WERI-Rb-1 (cell line): ENCODE data around the gene ATP6V1A.

Experiments
- DNase-seq: peaks from one replicate; pipeline ENCODE4 v3.0.0-alpha.2; 2020
- H3K27ac ChIP-seq: fragments of 250-450 bp; sonication (Bioruptor Pico); 2 replicates; pipeline ENCODE4 v1.5.1; 2020; ENCODE audit warnings: mild to moderate bottlenecking, moderate library complexity
- H3K27me3 ChIP-seq: fragments of 250-450 bp; sonication (Bioruptor Pico); 2 replicates; pipeline ENCODE4 v1.5.1; 2021; ENCODE audit warnings: mild to moderate bottlenecking, low read depth, moderate library complexity; ENCODE audit not compliant: insufficient read depth, severe bottlenecking
- H3K36me3 ChIP-seq: fragments of 250-450 bp; sonication (Bioruptor Pico); 2 replicates; pipeline ENCODE4 v1.5.1; 2020; ENCODE audit warnings: mild to moderate bottlenecking, moderate library complexity
- H3K4me3 ChIP-seq: 2 replicates; pipeline ENCODE4 v1.5.1; 2011; ENCODE audit warnings: low read depth, mild to moderate bottlenecking, control low read depth, low read length
- H3K9me3 ChIP-seq: fragments of 250-450 bp; sonication (Bioruptor Pico); 2 replicates; pipeline ENCODE4 v1.5.1; 2021; ENCODE audit warnings: mild to moderate bottlenecking, moderate library complexity; ENCODE audit not compliant: severe bottlenecking
- CTCF ChIP-seq: IDR thresholded peaks from 2 replicates; pipeline ENCODE4 v1.5.1; 2011; ENCODE audit warnings: low read depth, mild to moderate bottlenecking, control low read depth, inconsistent platforms, low read length

ATP6V1A gene

GRCh38 chr3:113741620-113742019 is 5.2 kb upstream of the ATP6V1A start:
- H3K36me3 ChIP-seq = peaks cover 6% of the 10 kb centered on the region
- TF ChIP-seq CTCF = no peak
- no peak overlapping the region for H3K4me3 ChIP-seq
- no peaks in the 10 kb centered on the region for H3K27me3 ChIP-seq
- no peaks in the 10 kb centered on the region for H3K9me3 ChIP-seq
- no peak for DNase-seq
- no peak overlapping the region for H3K27ac ChIP-seq

- DNase-seq = no peak
- Histone ChIP-seq H3K27me3 (no peaks in the 10 kb centered on the region), H3K36me3 (peaks cover 6% of the 10 kb centered on the region), H3K4me3 (no peak overlapping the region), H3K27ac (no peak overlapping the region), H3K9me3 (no peaks in the 10 kb centered on the region)
- TF ChIP-seq CTCF = no peak
Measured at GRCh38 chr3:113743006-113743630, 3.7 kb upstream of the ATP6V1A start.

- H3K27me3 ChIP-seq = no peaks in the 10 kb centered on the region
- DNase-seq = peak; percentile 65
- peak overlapping the region; percentile 95 for H3K27ac ChIP-seq
- TF ChIP-seq CTCF = peak; percentile 76
- no peaks in the 10 kb centered on the region for H3K9me3 ChIP-seq
- peaks cover 6% of the 10 kb centered on the region for H3K36me3 ChIP-seq
- peak overlapping the region; percentile 59 for H3K4me3 ChIP-seq
Measured at GRCh38 chr3:113744941-113745755, 1.7 kb upstream of the ATP6V1A start.

- Histone ChIP-seq H3K4me3 (peak within 1 kb of the TSS; percentile 59), H3K27ac (peak within 1 kb of the TSS; percentile 95), H3K27me3 (no peaks in the 10 kb centered on the region), H3K9me3 (no peaks in the 10 kb centered on the region), H3K36me3 (peaks cover 6% of the 10 kb centered on the region)
- DNase-seq = peak; percentile 95
- TF ChIP-seq CTCF = peak; percentile 40
Measured at GRCh38 chr3:113745756-113746547, 883 bp upstream of the ATP6V1A start, which contains the start of gene NAA50. TSS of gene NAA50 (minus strand) at chr3:113746249. CDS start at chr3:113745949, 300 bp downstream.

- TF ChIP-seq CTCF = no peak
- no peak for DNase-seq
- H3K4me3 ChIP-seq = peak overlapping the region; percentile 59
- no peaks in the 10 kb centered on the region for H3K27me3 ChIP-seq
- peaks cover 6% of the 10 kb centered on the region for H3K36me3 ChIP-seq
- H3K9me3 ChIP-seq = no peaks in the 10 kb centered on the region
- H3K27ac ChIP-seq = peak overlapping the region; percentile 95
Measured at GRCh38 chr3:113747283-113748046, 630 bp downstream of the ATP6V1A start.
